HS-27A (cell line): Measurements from ENCODE around the gene ARHGAP6.

Experiments used
- DNase-seq: peaks from one replicate; pipeline ENCODE4 v3.0.0-alpha.2; 2012; ENCODE audit warnings: low read depth, missing footprints

ARHGAP6 gene

GRCh38 chrX:11665168-11666111 is at the start of gene ARHGAP6:
Gene ARHGAP6, minus strand, starts transcription at chrX:11665920. Its CDS starts 1,092 bp downstream, at chrX:11664828.
- DNase-seq = no peak

GRCh38 chrX:11704725-11705495 is 39.2 kb upstream of the ARHGAP6 start:
- no peak for DNase-seq

GRCh38 chrX:11703855-11704254 is 38.1 kb upstream of the ARHGAP6 start:
- no peak for DNase-seq

- no peak for DNase-seq
These were observed 37.4 kb upstream of the ARHGAP6 start for GRCh38 chrX:11702965-11703631.

GRCh38 chrX:11702420-11702819 is 36.7 kb upstream of the ARHGAP6 start:
- no peak for DNase-seq

GRCh38 chrX:11698702-11699101 is 33.0 kb upstream of the ARHGAP6 start:
- DNase-seq = no peak

- no peak for DNase-seq
These were observed 22.5 kb upstream of the ARHGAP6 start for GRCh38 chrX:11688201-11688600.

GRCh38 chrX:11687157-11687556 is 21.4 kb upstream of the ARHGAP6 start:
- DNase-seq = no peak

GRCh38 chrX:11683057-11683456 is 17.3 kb upstream of the ARHGAP6 start:
- no peak for DNase-seq

- DNase-seq = no peak
These were observed 12.4 kb upstream of the ARHGAP6 start for GRCh38 chrX:11678158-11678557.

- no peak for DNase-seq
These were observed 6.5 kb upstream of the ARHGAP6 start for GRCh38 chrX:11672213-11672612.

- no peak for DNase-seq
These were observed 4.6 kb upstream of the ARHGAP6 start for GRCh38 chrX:11670316-11670715.

GRCh38 chrX:11666952-11667685 is 1.4 kb upstream of the ARHGAP6 start:
- no peak for DNase-seq

GRCh38 chrX:11666164-11666563 is 444 bp upstream of the ARHGAP6 start:
- no peak for DNase-seq

GRCh38 chrX:11664211-11665167 is 1.2 kb downstream of the ARHGAP6 start:
- DNase-seq = no peak

- DNase-seq = no peak
These were observed 1.9 kb downstream of the ARHGAP6 start for GRCh38 chrX:11663875-11664210.

- no peak for DNase-seq
These were observed 10.3 kb downstream of the ARHGAP6 start for GRCh38 chrX:11655282-11656015.

- no peak for DNase-seq
These were observed 16.8 kb downstream of the ARHGAP6 start for GRCh38 chrX:11648705-11649519.

GRCh38 chrX:11647138-11647537 is 18.6 kb downstream of the ARHGAP6 start:
- no peak for DNase-seq
